Adrenal gland (tissue), 12 donors: Measurements from ENCODE around the gene ARHGEF16. TPM values are rescaled to one million over a fixed set of nuclear protein-coding genes. Genes with fewer than 3 reads are reported as not detected.

ENCODE experiments used
- DNase-seq, 7 donors: peaks; one replicate each; pipeline ENCODE4 v3.0.0-alpha.2; 2019 to 2020
- H3K27ac ChIP-seq, 5 donors: fragments of 200-600 bp; sonication (generic) in 4 of 5; 1 replicate in 3 of 5; 2 replicates in 2 of 5; pipeline versions ENCODE4 v1.5.1 to v1.8.0; 2016 to 2020; ENCODE audit warnings: mild to moderate bottlenecking in 1 of 5
- H3K27me3 ChIP-seq: fragments of 200-600 bp; 2 replicates; pipeline ENCODE4 v1.8.0; 2021
- H3K36me3 ChIP-seq, 2 donors: fragments of 200-600 bp; replicated peaks in 1 of 2; 1 replicate in 1 of 2; 2 replicates in 1 of 2; pipeline versions ENCODE4 v1.5.1 to v1.8.0; 2018 to 2022
- H3K4me1 ChIP-seq, 2 donors: fragments of 200-600 bp; replicated peaks in 1 of 2; 1 replicate in 1 of 2; 2 replicates in 1 of 2; pipeline versions ENCODE4 v1.5.1 to v1.8.0; 2018 to 2021
- H3K4me3 ChIP-seq, 4 donors: fragments of 200-600 bp; sonication (generic) in 3 of 4; one replicate each; pipeline ENCODE4 v1.5.1; 2016 to 2018
- H3K9me3 ChIP-seq, 3 donors: fragments of 200-600 bp; sonication (generic) in 1 of 3; replicated peaks in 1 of 3; 1 replicate in 2 of 3; 2 replicates in 1 of 3; pipeline versions ENCODE4 v1.5.1 to v1.8.0; 2016 to 2021
- POLR2A ChIP-seq, 2 donors: fragments of 450-650 bp; IDR thresholded peaks; one replicate each; pipeline ENCODE4 v1.6.1; 2017; ENCODE audit warnings: antibody characterized with exemption in 2 of 2, mild to moderate bottlenecking in 2 of 2, moderate library complexity in 1 of 2
- WGBS, 4 donors: extraction: QIAGEN DNeasy Blood & Tissue Kit in 2 of 4; methylation state at CpG; one replicate each; pipeline versions ENCODE4 v1.1.5 to v1.1.7; 2013 to 2017; 5-methylcytosine and 5-hydroxymethylcytosine counted together
- intact Hi-C, 2 donors: fragments of 100-400 bp; cut with DNase I; formaldehyde crosslinking; loops; one replicate each; pipeline versions ENCODE4 v1.14.1 to v1.15.0; 2022 to 2023
- polyA plus RNA-seq, 3 donors: library from polyadenylated mRNA; stranded (reverse); fragments of 200-250 nt in 2 of 3; fragments of 350-450 nt in 1 of 3; fragmentation: Illumina TruSeq in 1 of 3; extraction: RNeasy Lipid Tissue Mini Kit (QIAGEN cat#74804) in 1 of 3; gene quantifications; one replicate each; pipeline ENCODE4 v1.2.3, GENCODE V29; 2013 to 2014
- total RNA-seq, 9 donors: library from RNA; depleted of rRNA in 4 of 9; stranded (reverse); fragments of >200 nt in 4 of 9; fragments of 120-200 nt in 1 of 9; fragmentation: NEBNext Ultra II Directional in 1 of 9; extraction: Animal tissue kit (Norgen Biotek cat#: 25700) in 1 of 9; gene quantifications; one replicate each; pipeline versions ENCODE4 v1.1.0 to v1.2.4, GENCODE V29; 2013 to 2023
- TF ChIP-seq, protein P1 (sequence below), 6 experiments: fragments of 450-650 bp in 4 of 6; fragments of 200-600 bp in 2 of 6; sonication (generic) in 1 of 6; IDR thresholded peaks; 1 replicate in 5 of 6; 2 replicates in 1 of 6; pipeline versions ENCODE4 v1.5.1 to v1.8.0; 2016 to 2021; ENCODE audit warnings: antibody characterized with exemption in 6 of 6, mild to moderate bottlenecking in 2 of 6, moderate library complexity in 1 of 6
- donor health status: healthy with polysubstance abuse.
- donor health status: Bipolar disorder and iron deficiency.
- donor health status: DM: yes; HTN: yes; CAD: no.
- donor health status: DM: no; HTN: no; CAD: no.
- donor health status: DM: no; HTN: no; CAD: no.
- donor health status: DM: yes; HTN: yes; CAD: no.

The ARHGEF16 gene
- total and polyA plus RNA-seq, 12 donors: 0.11 to 3.1 (median 0.83) TPM

- no peak overlapping the region for H3K27ac ChIP-seq
- H3K27me3 ChIP-seq: no peaks in the 10 kb centered on the region
- H3K4me3 ChIP-seq: no peak overlapping the region
- H3K36me3 ChIP-seq: no peaks in the 10 kb centered on the region
- H3K9me3 ChIP-seq: no peaks in the 10 kb centered on the region
- H3K4me1 ChIP-seq: no peaks in the 10 kb centered on the region
- TF ChIP-seq POLR2A (IDR thresholded peaks at IDR 0.05): no peak
- TF ChIP-seq, protein P1, sequence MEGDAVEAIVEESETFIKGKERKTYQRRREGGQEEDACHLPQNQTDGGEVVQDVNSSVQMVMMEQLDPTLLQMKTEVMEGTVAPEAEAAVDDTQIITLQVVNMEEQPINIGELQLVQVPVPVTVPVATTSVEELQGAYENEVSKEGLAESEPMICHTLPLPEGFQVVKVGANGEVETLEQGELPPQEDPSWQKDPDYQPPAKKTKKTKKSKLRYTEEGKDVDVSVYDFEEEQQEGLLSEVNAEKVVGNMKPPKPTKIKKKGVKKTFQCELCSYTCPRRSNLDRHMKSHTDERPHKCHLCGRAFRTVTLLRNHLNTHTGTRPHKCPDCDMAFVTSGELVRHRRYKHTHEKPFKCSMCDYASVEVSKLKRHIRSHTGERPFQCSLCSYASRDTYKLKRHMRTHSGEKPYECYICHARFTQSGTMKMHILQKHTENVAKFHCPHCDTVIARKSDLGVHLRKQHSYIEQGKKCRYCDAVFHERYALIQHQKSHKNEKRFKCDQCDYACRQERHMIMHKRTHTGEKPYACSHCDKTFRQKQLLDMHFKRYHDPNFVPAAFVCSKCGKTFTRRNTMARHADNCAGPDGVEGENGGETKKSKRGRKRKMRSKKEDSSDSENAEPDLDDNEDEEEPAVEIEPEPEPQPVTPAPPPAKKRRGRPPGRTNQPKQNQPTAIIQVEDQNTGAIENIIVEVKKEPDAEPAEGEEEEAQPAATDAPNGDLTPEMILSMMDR (IDR thresholded peaks at IDR 0.05): no peak
- intact Hi-C loops: loop anchor here in 1 of 2 donors (10.0 kb wide), 1 partner anchor 227 kb away; no protein-coding TSS in a partner anchor
- no peak for DNase-seq
- WGBS, 4 donors: 49 to 69% (median 59%) methylated on average over 3 to 19 of the region's 19 CpGs
Measured at GRCh38 chr1:3497521-3497920, 43.1 kb downstream of the ARHGEF16 start.

DNA sequence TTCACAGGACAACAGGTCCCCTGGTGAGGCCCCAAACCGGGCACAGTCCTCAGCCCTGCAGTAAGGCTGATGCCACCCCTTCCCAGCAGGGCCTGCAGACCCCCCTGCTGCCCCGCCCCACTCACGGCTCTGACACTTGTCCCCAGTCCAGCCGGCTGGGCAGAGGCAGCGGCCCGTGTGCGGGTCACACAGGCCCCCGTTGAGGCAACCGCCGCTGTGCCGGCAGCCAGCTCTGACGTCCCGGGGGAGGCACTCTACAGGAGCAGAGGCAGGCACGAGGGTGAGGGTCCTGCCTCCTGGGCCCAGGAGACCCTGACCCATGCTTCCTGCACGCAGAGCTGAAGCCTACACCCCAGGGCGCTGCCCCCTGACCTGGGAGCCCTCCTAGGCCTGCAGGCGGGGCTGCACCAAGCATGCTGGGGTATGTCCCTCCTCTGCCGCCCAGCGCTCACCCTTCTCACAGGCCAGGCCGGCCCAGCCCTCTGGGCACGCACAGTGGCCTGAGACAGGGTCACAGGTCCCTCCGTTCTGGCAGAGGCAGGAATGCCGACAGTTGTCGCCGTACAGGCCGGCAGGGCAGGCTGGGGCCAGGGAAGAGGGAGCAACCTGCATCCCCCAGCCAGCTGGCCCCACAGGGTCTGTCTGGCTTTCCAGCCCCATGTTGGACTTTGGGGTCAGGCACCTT lies 43.9 kb downstream of the ARHGEF16 start:
- 70 to 73% (median 70%) methylated on average over 15 to 26 of the region's 26 CpGs; no CpG with 5 or more reads in 1 of the 4 donors for WGBS, 4 donors
- no peaks in the 10 kb centered on the region for H3K9me3 ChIP-seq

DNA sequence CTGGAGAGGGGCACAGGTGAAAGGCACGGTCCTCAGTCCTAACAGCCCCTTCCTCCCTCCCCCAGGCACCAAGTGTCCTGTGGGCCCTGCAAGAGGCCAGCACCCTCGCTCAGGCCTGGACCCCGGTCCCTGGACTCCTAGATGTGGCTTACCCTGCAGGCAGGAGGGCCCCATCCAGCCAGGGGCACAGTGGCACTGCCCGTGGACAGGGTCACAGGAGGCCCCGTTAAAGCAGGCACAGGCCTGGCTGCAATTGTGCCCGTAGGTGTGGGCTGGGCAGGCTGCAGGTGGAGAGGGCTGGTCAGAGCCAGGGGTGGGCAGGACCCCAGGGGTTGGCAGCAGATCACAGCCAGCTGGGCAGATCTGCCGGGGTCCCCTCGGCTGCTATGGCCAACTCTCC lies 44.5 kb downstream of the ARHGEF16 start:
- Histone ChIP-seq H3K27ac (no peak overlapping the region), H3K4me3 (no peak overlapping the region), H3K36me3 (no peaks in the 10 kb centered on the region), H3K4me1 (no peaks in the 10 kb centered on the region), H3K9me3 (no peaks in the 10 kb centered on the region), H3K27me3 (no peaks in the 10 kb centered on the region)
- WGBS, 4 donors: 75 to 100% (median 89%) methylated on average over 2 to 8 of the region's 8 CpGs
- TF ChIP-seq POLR2A (IDR thresholded peaks at IDR 0.05): no peak
- TF ChIP-seq, protein P1 (IDR thresholded peaks at IDR 0.05): no peak
- DNase-seq: no peak
- intact Hi-C loops: loop anchor here in 1 of 2 donors (10.0 kb wide), 1 partner anchor 226 kb away; no protein-coding TSS in a partner anchor

More for the DNA sequence above, 43.9 kb downstream of the ARHGEF16 start:
- intact Hi-C loops: loop anchor here in 1 of 2 donors (10.0 kb wide), 1 partner anchor 226 kb away; no protein-coding TSS in a partner anchor
- Histone ChIP-seq H3K27ac (no peak overlapping the region), H3K4me3 (no peak overlapping the region), H3K4me1 (no peaks in the 10 kb centered on the region), H3K36me3 (no peaks in the 10 kb centered on the region), H3K27me3 (no peaks in the 10 kb centered on the region)
- DNase-seq: no peak
- TF ChIP-seq, protein P1 (IDR thresholded peaks at IDR 0.05): no peak
- no peak for TF ChIP-seq POLR2A (IDR thresholded peaks at IDR 0.05)

- Histone ChIP-seq H3K9me3 (no peaks in the 10 kb centered on the region), H3K27ac (no peak overlapping the region), H3K36me3 (no peaks in the 10 kb centered on the region), H3K27me3 (no peaks in the 10 kb centered on the region), H3K4me3 (no peak overlapping the region), H3K4me1 (no peaks in the 10 kb centered on the region)
- no peak for DNase-seq
- intact Hi-C loops: loop anchor here in 1 of 2 donors (10.0 kb wide), 1 partner anchor 225 kb away; no protein-coding TSS in a partner anchor
- no peak for TF ChIP-seq POLR2A (IDR thresholded peaks at IDR 0.05)
- TF ChIP-seq, protein P1 (IDR thresholded peaks at IDR 0.05): no peak
- 85 to 90% (median 89%) methylated on average over 2 to 22 of the region's 22 CpGs for WGBS, 4 donors
Measured at GRCh38 chr1:3499611-3500010, 45.1 kb downstream of the ARHGEF16 start.
